Lower leg skin (tissue), 4 donors: Measurements from ENCODE around the gene NHERF2. TPM values are rescaled to one million over a fixed set of nuclear protein-coding genes. Genes with fewer than 3 reads are reported as not detected.

Experiments
- DNase-seq, 2 donors: peaks; one replicate each; pipeline ENCODE4 v3.0.0-alpha.2; 2019; ENCODE audit warnings: low spot score in 2 of 2
- H3K4me3 ChIP-seq: fragments of 200-600 bp; sonication (generic); 2 replicates; pipeline ENCODE4 v1.5.1; 2017; ENCODE audit warnings: mild to moderate bottlenecking, low read depth; ENCODE audit not compliant: poor library complexity, severe bottlenecking
- CTCF ChIP-seq, 3 donors: fragments of 450-650 bp; IDR thresholded peaks; one replicate each; pipeline ENCODE4 v1.5.1; 2016; ENCODE audit warnings: antibody characterized with exemption in 3 of 3, mild to moderate bottlenecking in 3 of 3, moderate library complexity in 2 of 3
- POLR2A ChIP-seq, 2 donors: fragments of 450-650 bp; IDR thresholded peaks; one replicate each; pipeline ENCODE4 v1.6.1; 2016 to 2017; ENCODE audit warnings: antibody characterized with exemption in 2 of 2, mild to moderate bottlenecking in 1 of 2, moderate library complexity in 1 of 2
- WGBS, 2 donors: methylation state at CpG; one replicate each; pipeline ENCODE4 v1.1.5; 2018; 5-methylcytosine and 5-hydroxymethylcytosine counted together
- intact Hi-C: fragments of 100-400 bp; cut with DNase I; formaldehyde crosslinking; loops from one replicate; pipeline ENCODE4 v1.15.0; 2023; ENCODE audit warnings: low total_unique reads
- total RNA-seq, 4 donors: library from RNA; depleted of rRNA; stranded (reverse); fragments of >200 nt; gene quantifications; one replicate each; pipeline ENCODE4 v1.1.0, GENCODE V29; 2016

The NHERF2 gene
- total RNA-seq, 4 donors from 2014 or later = 11.9 to 30.6 (median 27.3) TPM

- TF ChIP-seq POLR2A (IDR thresholded peaks at IDR 0.05) (no peak), CTCF (IDR thresholded peaks at IDR 0.05) (no peak)
- DNase-seq = no peak
- intact Hi-C loops = no loop called here
- H3K4me3 ChIP-seq = no peak overlapping the region
- 62 to 65% methylated on average over 24 of the region's 24 CpGs for WGBS, 2 donors
Measured at GRCh38 chr16:2015117-2015946, 11.4 kb upstream of the NHERF2 start.

GRCh38 chr16:2015947-2016208 is 10.8 kb upstream of the NHERF2 start:
- no peak overlapping the region for H3K4me3 ChIP-seq
- TF ChIP-seq CTCF (IDR thresholded peaks at IDR 0.05) (no peak), POLR2A (IDR thresholded peaks at IDR 0.05) (no peak)
- no peak for DNase-seq
- intact Hi-C loops = no loop called here
- WGBS, 2 donors = 76 to 81% methylated on average over 7 of the region's 7 CpGs

GRCh38 chr16:2016407-2016922 is 10.2 kb upstream of the NHERF2 start:
- WGBS, 2 donors = 47 to 55% methylated on average over 12 to 13 of the region's 13 CpGs
- intact Hi-C loops = no loop called here
- TF ChIP-seq CTCF (IDR thresholded peaks at IDR 0.05) (no peak), POLR2A (IDR thresholded peaks at IDR 0.05) (no peak)
- H3K4me3 ChIP-seq = no peak overlapping the region
- no peak for DNase-seq

- H3K4me3 ChIP-seq = no peak within 1 kb of the TSS
- TF ChIP-seq POLR2A (IDR thresholded peaks at IDR 0.05) = no peak
- no peak for DNase-seq
- 2 to 28% methylated on average over 4 to 24 of the region's 33 CpGs for WGBS, 2 donors
- intact Hi-C loops = no loop called here
Measured at GRCh38 chr16:2019518-2019920, 7.2 kb upstream of the NHERF2 start, which contains the start of gene NPW. Gene NPW, plus strand, starts transcription at chr16:2019785.

- H3K4me3 ChIP-seq = no peak overlapping the region
- DNase-seq = no peak
- intact Hi-C loops = loop anchor here (5.0 kb wide), 1 partner anchor 122 kb away; no protein-coding TSS in a partner anchor
Measured at GRCh38 chr16:2019921-2020831, 6.5 kb upstream of the NHERF2 start.

More at GRCh38 chr16:2019921-2020831, 6.5 kb upstream of the NHERF2 start:
- TF ChIP-seq POLR2A (IDR thresholded peaks at IDR 0.05) = no peak
- TF ChIP-seq CTCF (IDR thresholded peaks at IDR 0.05) = no peak
- 0 to 2% methylated on average over 35 to 51 of the region's 96 CpGs for WGBS, 2 donors
